Hematopoietic multipotent progenitor cell treated with erythropoietin and hydrocortisone succinate and interleukin-3 and kit ligand, for 6 days (in vitro differentiated cells): ENCODE results near the gene TRPM5.

ENCODE experiments used
- DNase-seq: peaks from one replicate; pipeline ENCODE4 v3.0.0-alpha.2; 2015

The TRPM5 gene

GRCh38 chr11:2451916-2452315 lies 7.6 kb upstream of the TRPM5 start:
- DNase-seq, result no peak

GRCh38 chr11:2451336-2451735 lies 7.0 kb upstream of the TRPM5 start:
- DNase-seq, result no peak

GRCh38 chr11:2450321-2451041 lies 6.2 kb upstream of the TRPM5 start:
- no peak for DNase-seq

GRCh38 chr11:2449548-2450320 lies 5.4 kb upstream of the TRPM5 start:
- no peak for DNase-seq

- DNase-seq, result no peak
Observed at GRCh38 chr11:2448661-2449547, 4.6 kb upstream of the TRPM5 start.

GRCh38 chr11:2447951-2448650 lies 3.8 kb upstream of the TRPM5 start:
- no peak for DNase-seq

- no peak for DNase-seq
Observed at GRCh38 chr11:2447253-2447950, 3.1 kb upstream of the TRPM5 start.

- peak; percentile 32 for DNase-seq
Observed at GRCh38 chr11:2446590-2447252, 2.4 kb upstream of the TRPM5 start.

- no peak for DNase-seq
Observed at GRCh38 chr11:2445746-2446551, 1.6 kb upstream of the TRPM5 start.

GRCh38 chr11:2444821-2445745 lies 769 bp upstream of the TRPM5 start, which contains the start of gene KCNQ1:
Gene KCNQ1, plus strand, starts transcription at chr11:2445008. Its CDS starts 91 bp downstream, at chr11:2445099.
- DNase-seq, result peak; percentile 59

GRCh38 chr11:2443406-2443805 lies 908 bp downstream of the TRPM5 start:
- DNase-seq, result no peak

GRCh38 chr11:2442589-2442988 lies 1.7 kb downstream of the TRPM5 start:
- DNase-seq, result peak; percentile 49

- no peak for DNase-seq
Observed at GRCh38 chr11:2441171-2441570, 3.1 kb downstream of the TRPM5 start.

- no peak for DNase-seq
Observed at GRCh38 chr11:2440646-2441045, 3.7 kb downstream of the TRPM5 start.

GRCh38 chr11:2439820-2440219 lies 4.5 kb downstream of the TRPM5 start:
- no peak for DNase-seq

GRCh38 chr11:2437516-2437915 lies 6.8 kb downstream of the TRPM5 start:
- no peak for DNase-seq

GRCh38 chr11:2436521-2437031 lies 7.7 kb downstream of the TRPM5 start:
- DNase-seq, result no peak

- DNase-seq, result no peak
Observed at GRCh38 chr11:2436013-2436520, 8.2 kb downstream of the TRPM5 start.
